ENCODE measurements around the gene CHN1. TPM values are rescaled to one million over a fixed set of nuclear protein-coding genes. Genes with fewer than 3 reads are reported as not detected.

CHN1 gene
- total RNA-seq, 2 experiments from 2014 or later: 0.62 to 1.2 TPM

- ChIA-PET POLR2A (no interaction called here), CTCF (interaction anchor here (1.0 kb wide), 1 partner anchor 96 kb away, joined by 6 read pairs; no protein-coding TSS in a partner anchor)
- Mint-ChIP-seq H3K4me1 (peaks cover 4% of the 10 kb centered on the region), H3K9me3 (no peaks in the 10 kb centered on the region), H3K4me3 (no peak overlapping the region), H3K27ac (no peak overlapping the region), H3K27me3 (peaks cover 63% of the 10 kb centered on the region), H3K36me3 (ENCODE audit: low read depth) (no peaks in the 10 kb centered on the region)
- DNase-seq: no peak
Measured at GRCh38 chr2:175007510-175007909, 2.3 kb upstream of the CHN1 start.

- CTCF ChIA-PET: interaction anchor here (0.6 kb wide), 1 partner anchor 34 kb away, joined by 4 read pairs; no protein-coding TSS in a partner anchor
- Mint-ChIP-seq H3K4me1 (peaks cover 4% of the 10 kb centered on the region), H3K27ac (no peak overlapping the region), H3K36me3 (ENCODE audit: low read depth) (no peaks in the 10 kb centered on the region), H3K9me3 (no peaks in the 10 kb centered on the region), H3K4me3 (no peak overlapping the region), H3K27me3 (peaks cover 71% of the 10 kb centered on the region)
- POLR2A ChIA-PET: no interaction called here
- DNase-seq: no peak
Measured at GRCh38 chr2:175006281-175006680, 1.1 kb upstream of the CHN1 start.

GRCh38 chr2:175005733-175006264, 618 bp upstream of the CHN1 start:
- ChIA-PET CTCF (interaction anchor here (0.5 to 1.5 kb wide), 5 partner anchors 17 to 972 kb away, joined by 3 to 7 read pairs (median 4); no protein-coding TSS in a partner anchor), POLR2A (no interaction called here)
- peaks cover 72% of the 10 kb centered on the region for H3K27me3 Mint-ChIP-seq
- no peak overlapping the region for H3K27ac Mint-ChIP-seq
- no peak for DNase-seq
- H3K4me1 Mint-ChIP-seq: peaks cover 4% of the 10 kb centered on the region
- H3K4me3 Mint-ChIP-seq: peak overlapping the region; percentile 64
- no peaks in the 10 kb centered on the region for H3K36me3 Mint-ChIP-seq (ENCODE audit: low read depth)
- no peaks in the 10 kb centered on the region for H3K9me3 Mint-ChIP-seq

GRCh38 chr2:175004730-175004979, 526 bp downstream of the CHN1 start:
- ChIA-PET POLR2A (no interaction called here), CTCF (interaction anchor here (1.5 kb wide), 1 partner anchor 16 kb away, joined by 7 read pairs; no protein-coding TSS in a partner anchor)
- H3K27me3 Mint-ChIP-seq: peaks cover 67% of the 10 kb centered on the region
- no peaks in the 10 kb centered on the region for H3K36me3 Mint-ChIP-seq (ENCODE audit: low read depth)
- H3K9me3 Mint-ChIP-seq: no peaks in the 10 kb centered on the region
- no peak for DNase-seq
- peak overlapping the region; percentile 78 for H3K4me3 Mint-ChIP-seq
- H3K4me1 Mint-ChIP-seq: peaks cover 4% of the 10 kb centered on the region
- no peak overlapping the region for H3K27ac Mint-ChIP-seq

- Mint-ChIP-seq H3K27ac (no peak overlapping the region), H3K9me3 (no peaks in the 10 kb centered on the region), H3K36me3 (ENCODE audit: low read depth) (no peaks in the 10 kb centered on the region), H3K4me1 (peaks cover 4% of the 10 kb centered on the region), H3K27me3 (peaks cover 66% of the 10 kb centered on the region), H3K4me3 (peak overlapping the region; percentile 78)
- no peak for DNase-seq
- CTCF ChIA-PET: interaction anchor here (1.1 to 1.5 kb wide), 2 partner anchors 8 to 15 kb away, joined by 4 to 7 read pairs; no protein-coding TSS in a partner anchor
- POLR2A ChIA-PET: no interaction called here
Measured at GRCh38 chr2:175003875-175004729, 1.1 kb downstream of the CHN1 start.

- POLR2A ChIA-PET: no interaction called here
- H3K4me1 Mint-ChIP-seq: peaks cover 4% of the 10 kb centered on the region
- DNase-seq: no peak
- no peaks in the 10 kb centered on the region for H3K36me3 Mint-ChIP-seq (ENCODE audit: low read depth)
- H3K27ac Mint-ChIP-seq: no peak overlapping the region
- H3K27me3 Mint-ChIP-seq: peaks cover 61% of the 10 kb centered on the region
- H3K9me3 Mint-ChIP-seq: no peaks in the 10 kb centered on the region
- H3K4me3 Mint-ChIP-seq: no peak overlapping the region
- CTCF ChIA-PET: interaction anchor here (1.1 kb wide), 1 partner anchor 9 kb away, joined by 4 read pairs; no protein-coding TSS in a partner anchor
Measured at GRCh38 chr2:175002547-175003274, 2.5 kb downstream of the CHN1 start.

GRCh38 chr2:175001566-175001965, 3.6 kb downstream of the CHN1 start:
- POLR2A ChIA-PET: no interaction called here
- Mint-ChIP-seq H3K9me3 (no peaks in the 10 kb centered on the region), H3K4me1 (peaks cover 6% of the 10 kb centered on the region), H3K4me3 (no peak overlapping the region), H3K27ac (no peak overlapping the region), H3K36me3 (ENCODE audit: low read depth) (no peaks in the 10 kb centered on the region), H3K27me3 (peaks cover 50% of the 10 kb centered on the region)
- CTCF ChIA-PET: no interaction called here
- DNase-seq: no peak

GRCh38 chr2:174997110-174997509, 8.1 kb downstream of the CHN1 start:
- Mint-ChIP-seq H3K36me3 (ENCODE audit: low read depth) (no peaks in the 10 kb centered on the region), H3K4me3 (no peak overlapping the region), H3K27me3 (peaks cover 21% of the 10 kb centered on the region), H3K4me1 (peaks cover 2% of the 10 kb centered on the region), H3K27ac (no peak overlapping the region), H3K9me3 (no peaks in the 10 kb centered on the region)
- POLR2A ChIA-PET: no interaction called here
- DNase-seq: no peak
- CTCF ChIA-PET: no interaction called here

GRCh38 chr2:174996622-174997021, 8.6 kb downstream of the CHN1 start:
- Mint-ChIP-seq H3K27me3 (peaks cover 19% of the 10 kb centered on the region), H3K9me3 (no peaks in the 10 kb centered on the region), H3K27ac (no peak overlapping the region), H3K36me3 (ENCODE audit: low read depth) (no peaks in the 10 kb centered on the region), H3K4me3 (no peak overlapping the region), H3K4me1 (peaks cover 2% of the 10 kb centered on the region)
- ChIA-PET POLR2A (no interaction called here), CTCF (interaction anchor here (0.6 kb wide), 1 partner anchor 265 kb away, joined by 3 read pairs; no protein-coding TSS in a partner anchor)
- no peak for DNase-seq

GRCh38 chr2:174994381-174994780, 10.8 kb downstream of the CHN1 start:
- H3K9me3 Mint-ChIP-seq: no peaks in the 10 kb centered on the region
- DNase-seq: no peak
- H3K4me3 Mint-ChIP-seq: no peak overlapping the region
- ChIA-PET CTCF (interaction anchor here (0.8 to 1.0 kb wide), 2 partner anchors 10 to 47 kb away, joined by 3 to 4 read pairs; no protein-coding TSS in a partner anchor), POLR2A (no interaction called here)
- H3K4me1 Mint-ChIP-seq: peaks cover 4% of the 10 kb centered on the region
- peaks cover 16% of the 10 kb centered on the region for H3K27me3 Mint-ChIP-seq
- H3K27ac Mint-ChIP-seq: no peak overlapping the region
- no peaks in the 10 kb centered on the region for H3K36me3 Mint-ChIP-seq (ENCODE audit: low read depth)

GRCh38 chr2:174992886-174993285, 12.3 kb downstream of the CHN1 start:
- Mint-ChIP-seq H3K27ac (no peak overlapping the region), H3K36me3 (ENCODE audit: low read depth) (no peaks in the 10 kb centered on the region), H3K4me3 (no peak overlapping the region), H3K4me1 (peaks cover 4% of the 10 kb centered on the region), H3K27me3 (peaks cover 16% of the 10 kb centered on the region), H3K9me3 (no peaks in the 10 kb centered on the region)
- no peak for DNase-seq
- ChIA-PET POLR2A (no interaction called here), CTCF (no interaction called here)

- CTCF ChIA-PET: interaction anchor here (1.4 kb wide), 1 partner anchor 68 kb away, joined by 5 read pairs; no protein-coding TSS in a partner anchor
- no peak overlapping the region for H3K27ac Mint-ChIP-seq
- H3K4me3 Mint-ChIP-seq: no peak overlapping the region
- H3K36me3 Mint-ChIP-seq (ENCODE audit: low read depth): no peaks in the 10 kb centered on the region
- no peaks in the 10 kb centered on the region for H3K9me3 Mint-ChIP-seq
- POLR2A ChIA-PET: no interaction called here
- peaks cover 2% of the 10 kb centered on the region for H3K4me1 Mint-ChIP-seq
- H3K27me3 Mint-ChIP-seq: peaks cover 16% of the 10 kb centered on the region
- no peak for DNase-seq
Measured at GRCh38 chr2:174985614-174986013, 19.6 kb downstream of the CHN1 start.

GRCh38 chr2:174984561-174984960, 20.6 kb downstream of the CHN1 start:
- Mint-ChIP-seq H3K4me1 (no peaks in the 10 kb centered on the region), H3K4me3 (no peak overlapping the region), H3K27ac (no peak overlapping the region), H3K27me3 (peaks cover 10% of the 10 kb centered on the region), H3K36me3 (ENCODE audit: low read depth) (no peaks in the 10 kb centered on the region), H3K9me3 (no peaks in the 10 kb centered on the region)
- POLR2A ChIA-PET: no interaction called here
- DNase-seq: no peak
- CTCF ChIA-PET: interaction anchor here (0.7 to 1.4 kb wide), 4 partner anchors 10 to 235 kb away, joined by 3 to 5 read pairs (median 4); no protein-coding TSS in a partner anchor

Measured in activated CD4-positive, alpha-beta T cell treated with anti-CD3 and anti-CD28 coated beads, Interleukin-2, amount 10 ng/mL, durations not matched to agents 7 days and 5 days (primary cell).